ENCODE results near the gene ADCYAP1R1. TPM values are rescaled to one million over a fixed set of nuclear protein-coding genes. Genes with fewer than 3 reads are reported as not detected.

Gene ADCYAP1R1
- total and polyA plus RNA-seq, 8 donors = 0.25 to 20.1 (median 0.69) TPM

GRCh38 chr7:31111109-31111451, 59.0 kb downstream of the ADCYAP1R1 start:
- no peak for DNase-seq
- no peak for TF ChIP-seq POLR2AphosphoS5 (IDR thresholded peaks at IDR 0.05)
- no peak for TF ChIP-seq EP300 (IDR thresholded peaks at IDR 0.05)
- TF ChIP-seq POLR2A (IDR thresholded peaks at IDR 0.05) = no peak
- TF ChIP-seq, protein P1, sequence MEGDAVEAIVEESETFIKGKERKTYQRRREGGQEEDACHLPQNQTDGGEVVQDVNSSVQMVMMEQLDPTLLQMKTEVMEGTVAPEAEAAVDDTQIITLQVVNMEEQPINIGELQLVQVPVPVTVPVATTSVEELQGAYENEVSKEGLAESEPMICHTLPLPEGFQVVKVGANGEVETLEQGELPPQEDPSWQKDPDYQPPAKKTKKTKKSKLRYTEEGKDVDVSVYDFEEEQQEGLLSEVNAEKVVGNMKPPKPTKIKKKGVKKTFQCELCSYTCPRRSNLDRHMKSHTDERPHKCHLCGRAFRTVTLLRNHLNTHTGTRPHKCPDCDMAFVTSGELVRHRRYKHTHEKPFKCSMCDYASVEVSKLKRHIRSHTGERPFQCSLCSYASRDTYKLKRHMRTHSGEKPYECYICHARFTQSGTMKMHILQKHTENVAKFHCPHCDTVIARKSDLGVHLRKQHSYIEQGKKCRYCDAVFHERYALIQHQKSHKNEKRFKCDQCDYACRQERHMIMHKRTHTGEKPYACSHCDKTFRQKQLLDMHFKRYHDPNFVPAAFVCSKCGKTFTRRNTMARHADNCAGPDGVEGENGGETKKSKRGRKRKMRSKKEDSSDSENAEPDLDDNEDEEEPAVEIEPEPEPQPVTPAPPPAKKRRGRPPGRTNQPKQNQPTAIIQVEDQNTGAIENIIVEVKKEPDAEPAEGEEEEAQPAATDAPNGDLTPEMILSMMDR (IDR thresholded peaks at IDR 0.05) = no peak

DNA sequence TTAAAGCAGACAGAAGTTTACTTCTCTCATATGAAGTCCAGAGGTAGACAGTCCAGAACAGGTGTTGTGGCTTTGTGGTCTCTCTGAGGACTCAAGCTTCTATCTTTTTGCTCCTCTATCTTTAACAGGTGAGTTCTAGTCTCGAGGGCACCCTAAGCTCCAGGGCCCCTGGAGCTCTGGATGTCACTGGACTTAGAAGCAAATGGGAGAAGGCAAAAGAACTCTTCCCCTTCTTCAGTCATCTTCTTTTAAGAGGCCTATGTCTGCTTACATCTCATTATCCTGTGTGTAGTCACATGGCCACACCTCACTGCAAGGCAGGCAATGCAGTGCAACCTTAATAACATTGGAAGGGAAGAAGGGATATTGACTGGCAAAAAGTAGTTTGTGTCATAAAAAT, 61.6 kb downstream of the ADCYAP1R1 start:
- intact Hi-C loops (cut with DNase I; ENCODE audit: low total_unique reads) = no loop called here
- Histone ChIP-seq H3K27ac (no peak overlapping the region), H3K36me3 (no peaks in the 10 kb centered on the region), H3K4me3 (no peak overlapping the region), H3K4me1 (no peaks in the 10 kb centered on the region), H3K9me3 (no peaks in the 10 kb centered on the region), H3K27me3 (peaks cover 0 to 3% (median 0%) of the 10 kb centered on the region in 3 donors)
- no peak for TF ChIP-seq EP300 (IDR thresholded peaks at IDR 0.05)
- TF ChIP-seq, protein P1 (IDR thresholded peaks at IDR 0.05) = no peak
- TF ChIP-seq POLR2AphosphoS5 (IDR thresholded peaks at IDR 0.05) = no peak
- no peak for TF ChIP-seq POLR2A (IDR thresholded peaks at IDR 0.05)
- DNase-seq = no peak
- WGBS, 5 donors = 15 to 40% (median 24%) methylated on average over 1 of the region's 1 CpG

More at GRCh38 chr7:31111109-31111451, 59.0 kb downstream of the ADCYAP1R1 start:
- H3K4me3 ChIP-seq = no peak overlapping the region
- H3K9me3 ChIP-seq = no peaks in the 10 kb centered on the region
- H3K36me3 ChIP-seq = peaks cover 0 to 6% (median 0%) of the 10 kb centered on the region in 4 donors
- intact Hi-C loops (cut with DNase I; ENCODE audit: low total_unique reads) = no loop called here
- H3K27me3 ChIP-seq = peaks cover 0 to 3% (median 0%) of the 10 kb centered on the region in 3 donors
- H3K27ac ChIP-seq = no peak overlapping the region
- no peaks in the 10 kb centered on the region for H3K4me1 ChIP-seq

- WGBS, 5 donors = 55 to 94% (median 76%) methylated on average over 1 of the region's 1 CpG
- Histone ChIP-seq H3K27ac (no peak overlapping the region), H3K27me3 (peaks cover 0 to 3% (median 0%) of the 10 kb centered on the region in 3 donors), H3K4me3 (no peak overlapping the region), H3K9me3 (no peaks in the 10 kb centered on the region), H3K4me1 (no peaks in the 10 kb centered on the region), H3K36me3 (no peaks in the 10 kb centered on the region)
- no peak for TF ChIP-seq POLR2A (IDR thresholded peaks at IDR 0.05)
- no peak for TF ChIP-seq EP300 (IDR thresholded peaks at IDR 0.05)
- TF ChIP-seq, protein P1 (IDR thresholded peaks at IDR 0.05) = no peak
- TF ChIP-seq POLR2AphosphoS5 (IDR thresholded peaks at IDR 0.05) = no peak
- intact Hi-C loops (cut with DNase I; ENCODE audit: low total_unique reads) = no loop called here
- peak in 1 of 2 donors; percentile 67 for DNase-seq
Observed at GRCh38 chr7:31114593-31115343, 62.7 kb downstream of the ADCYAP1R1 start.

DNA sequence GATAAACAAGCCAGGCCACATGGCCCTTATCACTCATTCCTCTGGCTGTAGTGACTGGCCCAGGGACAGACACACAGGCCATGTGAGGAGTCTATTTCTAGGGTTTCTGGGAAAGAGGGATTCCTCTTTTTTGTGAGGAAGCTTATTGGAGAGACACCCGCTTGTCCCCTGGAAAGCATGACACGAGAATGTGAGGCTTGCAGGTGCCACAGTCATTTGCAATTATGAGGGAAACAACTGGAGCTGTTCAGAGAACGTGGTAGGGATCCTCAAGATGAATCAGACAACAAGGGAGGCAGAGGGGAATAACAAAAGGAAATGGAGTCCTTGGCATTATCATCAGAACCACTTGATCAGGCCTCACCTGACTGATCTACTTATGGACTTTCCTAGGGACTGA, 64.5 kb downstream of the ADCYAP1R1 start:
- Histone ChIP-seq H3K9me3 (no peaks in the 10 kb centered on the region), H3K27ac (no peak overlapping the region), H3K27me3 (peaks cover 0 to 3% (median 0%) of the 10 kb centered on the region in 3 donors), H3K4me3 (no peak overlapping the region), H3K4me1 (no peaks in the 10 kb centered on the region), H3K36me3 (no peaks in the 10 kb centered on the region)
- no peak for TF ChIP-seq EP300 (IDR thresholded peaks at IDR 0.05)
- no peak for TF ChIP-seq POLR2A (IDR thresholded peaks at IDR 0.05)
- no peak for TF ChIP-seq POLR2AphosphoS5 (IDR thresholded peaks at IDR 0.05)
- TF ChIP-seq, protein P1 (IDR thresholded peaks at IDR 0.05) = no peak
- intact Hi-C loops (cut with DNase I; ENCODE audit: low total_unique reads) = no loop called here
- no peak for DNase-seq
- 56 to 63% (median 57%) methylated on average over 3 of the region's 3 CpGs for WGBS, 5 donors
